OCI-LY1 (cell line): Measurements from ENCODE around the gene LEFTY1.
"Not testable (repeated sequence)": the region's sequence is repeated elsewhere in the genome, so short reads cannot be mapped to it uniquely, and the experiment has no call there.

Experiments used
- H2AFZ ChIP-seq: fragments of 200-600 bp; sonication (generic), shearing (Covaris generic); 2 replicates; pipeline ENCODE4 v1.6.0; 2014; ENCODE audit warnings: antibody characterized with exemption, mild to moderate bottlenecking, low read length
- H3F3A ChIP-seq: fragments of 200-600 bp; sonication (generic), shearing (Covaris generic); 2 replicates; pipeline ENCODE4 v1.6.0; 2014; ENCODE audit warnings: mild to moderate bottlenecking, antibody characterized with exemption, low read length, moderate library complexity; ENCODE audit not compliant: insufficient read depth
- H3K27ac ChIP-seq: fragments of 200-600 bp; sonication (generic); 2 replicates; pipeline ENCODE4 v1.5.1; 2014; ENCODE audit warnings: low read length, mixed run types, mild to moderate bottlenecking, low read depth; ENCODE audit not compliant: poor library complexity, severe bottlenecking
- H3K27me3 ChIP-seq: fragments of 200-600 bp; sonication (generic); 2 replicates; pipeline ENCODE4 v1.6.0; 2014; ENCODE audit warnings: antibody characterized with exemption, mild to moderate bottlenecking, low read length, moderate library complexity; ENCODE audit not compliant: insufficient read depth
- H3K36me3 ChIP-seq: fragments of 200-600 bp; sonication (generic); 2 replicates; pipeline ENCODE4 v1.6.1; 2014; ENCODE audit warnings: mild to moderate bottlenecking, antibody characterized with exemption, low read length, moderate library complexity, mixed read lengths; ENCODE audit not compliant: insufficient read depth
- H3K4me1 ChIP-seq: fragments of 200-600 bp; sonication (generic); 2 replicates; pipeline ENCODE4 v1.5.1; 2014; ENCODE audit warnings: mild to moderate bottlenecking, low read length, moderate library complexity; ENCODE audit not compliant: insufficient read depth, severe bottlenecking
- H3K4me2 ChIP-seq: fragments of 200-600 bp; sonication (generic), shearing (Covaris generic); 2 replicates; pipeline ENCODE4 v1.6.1; 2014; ENCODE audit warnings: low read length
- H3K4me3 ChIP-seq: fragments of 200-600 bp; sonication (generic); 2 replicates; pipeline ENCODE4 v1.5.1; 2014; ENCODE audit warnings: low read length, low read depth, mild to moderate bottlenecking, mixed read lengths; ENCODE audit not compliant: poor library complexity, severe bottlenecking
- H3K79me2 ChIP-seq: fragments of 200-600 bp; shearing (Covaris generic); 2 replicates; pipeline ENCODE4 v1.6.1; 2016; ENCODE audit warnings: mixed run types, low read length, mixed read lengths; ENCODE audit not compliant: insufficient read depth
- H3K9ac ChIP-seq: fragments of 200-600 bp; sonication (generic), shearing (Covaris generic); 2 replicates; pipeline ENCODE4 v1.6.1; 2014; ENCODE audit warnings: mild to moderate bottlenecking, low read length, mixed read lengths
- H3K9me2 ChIP-seq: fragments of 200-600 bp; sonication (generic), shearing (Covaris generic); 2 replicates; pipeline ENCODE4 v1.6.1; 2014; ENCODE audit warnings: low read depth, mild to moderate bottlenecking, low read length, mixed read lengths
- H3K9me3 ChIP-seq: fragments of 200-600 bp; shearing (Covaris generic); 2 replicates; pipeline ENCODE4 v1.6.1; 2014; ENCODE audit warnings: low read length, mixed read lengths
- H4K20me1 ChIP-seq: fragments of 200-600 bp; sonication (generic), shearing (Covaris generic); 2 replicates; pipeline ENCODE4 v1.6.0; 2016; ENCODE audit warnings: mild to moderate bottlenecking, low read length; ENCODE audit not compliant: insufficient read depth
- EZH2 ChIP-seq: fragments of 200-600 bp; sonication (generic), shearing (Covaris generic); IDR thresholded peaks from 2 replicates; pipeline ENCODE4 v1.8.0; 2017; ENCODE audit warnings: borderline replicate concordance, mixed run types, mild to moderate bottlenecking, antibody characterized with exemption, low read length, moderate library complexity, mixed read lengths
- TF ChIP-seq, protein P1 (sequence below): fragments of 200-600 bp; sonication (generic), shearing (Covaris generic); IDR thresholded peaks from 2 replicates; pipeline ENCODE4 v1.5.1; 2017; ENCODE audit warnings: mild to moderate bottlenecking, antibody characterized with exemption, low read length, moderate library complexity, mixed read lengths

Gene LEFTY1

DNA sequence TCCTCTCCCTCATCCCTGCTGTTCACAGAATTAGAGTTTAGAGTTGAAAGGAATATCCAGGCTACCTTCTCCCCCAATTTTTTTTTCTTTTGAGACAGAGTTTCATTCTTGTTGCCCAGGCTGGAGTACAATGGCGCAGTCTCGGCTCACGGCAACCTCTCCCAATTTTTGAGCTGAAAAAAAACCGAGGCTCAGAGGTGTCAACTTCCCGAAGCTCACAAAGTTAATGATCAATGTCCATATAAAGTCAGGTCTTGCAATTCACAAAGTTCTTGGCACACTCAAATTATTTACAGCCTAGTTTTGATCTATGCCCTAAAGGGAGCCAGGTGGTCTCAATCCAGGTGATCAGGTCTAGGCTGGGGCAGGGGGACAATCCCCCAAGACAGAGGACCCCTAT, 797 bp upstream of the LEFTY1 start:
- H3K9me2 ChIP-seq: no peaks in the 10 kb centered on the region
- H3K36me3 ChIP-seq: no peaks in the 10 kb centered on the region
- no peaks in the 10 kb centered on the region; the same call in 1 of the 2 replicates for H3K27me3 ChIP-seq
- H3K4me3 ChIP-seq: no peak overlapping the region
- TF ChIP-seq EZH2: no peak
- TF ChIP-seq, protein P1, sequence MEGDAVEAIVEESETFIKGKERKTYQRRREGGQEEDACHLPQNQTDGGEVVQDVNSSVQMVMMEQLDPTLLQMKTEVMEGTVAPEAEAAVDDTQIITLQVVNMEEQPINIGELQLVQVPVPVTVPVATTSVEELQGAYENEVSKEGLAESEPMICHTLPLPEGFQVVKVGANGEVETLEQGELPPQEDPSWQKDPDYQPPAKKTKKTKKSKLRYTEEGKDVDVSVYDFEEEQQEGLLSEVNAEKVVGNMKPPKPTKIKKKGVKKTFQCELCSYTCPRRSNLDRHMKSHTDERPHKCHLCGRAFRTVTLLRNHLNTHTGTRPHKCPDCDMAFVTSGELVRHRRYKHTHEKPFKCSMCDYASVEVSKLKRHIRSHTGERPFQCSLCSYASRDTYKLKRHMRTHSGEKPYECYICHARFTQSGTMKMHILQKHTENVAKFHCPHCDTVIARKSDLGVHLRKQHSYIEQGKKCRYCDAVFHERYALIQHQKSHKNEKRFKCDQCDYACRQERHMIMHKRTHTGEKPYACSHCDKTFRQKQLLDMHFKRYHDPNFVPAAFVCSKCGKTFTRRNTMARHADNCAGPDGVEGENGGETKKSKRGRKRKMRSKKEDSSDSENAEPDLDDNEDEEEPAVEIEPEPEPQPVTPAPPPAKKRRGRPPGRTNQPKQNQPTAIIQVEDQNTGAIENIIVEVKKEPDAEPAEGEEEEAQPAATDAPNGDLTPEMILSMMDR: no peak
- no peaks in the 10 kb centered on the region for H3F3A ChIP-seq
- no peak overlapping the region for H2AFZ ChIP-seq
- H3K79me2 ChIP-seq: no peaks in the 10 kb centered on the region
- H3K4me2 ChIP-seq: no peak overlapping the region
- H3K9me3 ChIP-seq: no peaks in the 10 kb centered on the region
- no peak overlapping the region for H3K9ac ChIP-seq
- H3K4me1 ChIP-seq: no peaks in the 10 kb centered on the region
- H4K20me1 ChIP-seq: no peaks in the 10 kb centered on the region
- H3K27ac ChIP-seq: no peak overlapping the region

DNA sequence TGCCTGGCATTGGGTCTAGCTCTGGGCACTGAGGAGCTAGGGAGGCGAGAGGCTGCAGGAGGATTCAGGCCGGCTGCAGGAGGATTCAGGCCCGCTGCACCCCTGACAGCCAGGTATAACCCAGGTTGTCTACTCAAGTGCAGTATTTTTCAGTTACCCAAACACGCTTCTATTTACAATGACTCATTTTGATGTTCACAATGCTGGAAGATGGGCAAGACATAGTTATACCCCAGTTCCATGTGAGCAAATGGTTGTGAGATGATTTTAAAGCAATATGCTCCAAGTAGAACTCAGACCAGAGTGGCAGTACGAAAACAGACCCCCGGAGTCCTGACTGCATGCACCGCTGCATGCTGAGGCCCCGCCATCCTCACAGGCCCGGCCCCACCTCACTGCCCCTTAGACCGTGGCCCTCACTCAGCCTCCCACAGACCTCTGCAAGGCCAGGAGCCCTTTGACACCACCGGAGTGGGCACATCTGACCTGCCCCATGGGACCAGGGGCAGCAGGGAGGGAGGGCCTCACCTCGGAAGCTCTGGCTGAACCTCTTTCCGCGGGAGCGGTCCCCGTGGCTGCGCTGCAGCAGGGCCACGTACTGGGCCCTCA, 553 bp downstream of the LEFTY1 start:
- Histone ChIP-seq H3F3A (no peaks in the 10 kb centered on the region), H3K27ac (no peak overlapping the region), H3K4me1 (no peaks in the 10 kb centered on the region), H3K79me2 (no peaks in the 10 kb centered on the region), H3K4me2 (no peak overlapping the region), H3K9me3 (no peaks in the 10 kb centered on the region), H3K9me2 (no peaks in the 10 kb centered on the region), H3K36me3 (no peaks in the 10 kb centered on the region), H3K27me3 (no peaks in the 10 kb centered on the region; the same call in 1 of the 2 replicates), H3K9ac (no peak overlapping the region), H4K20me1 (no peaks in the 10 kb centered on the region), H2AFZ (no peak overlapping the region), H3K4me3 (no peak overlapping the region)
- TF ChIP-seq EZH2: no peak
- TF ChIP-seq, protein P1: no peak

DNA sequence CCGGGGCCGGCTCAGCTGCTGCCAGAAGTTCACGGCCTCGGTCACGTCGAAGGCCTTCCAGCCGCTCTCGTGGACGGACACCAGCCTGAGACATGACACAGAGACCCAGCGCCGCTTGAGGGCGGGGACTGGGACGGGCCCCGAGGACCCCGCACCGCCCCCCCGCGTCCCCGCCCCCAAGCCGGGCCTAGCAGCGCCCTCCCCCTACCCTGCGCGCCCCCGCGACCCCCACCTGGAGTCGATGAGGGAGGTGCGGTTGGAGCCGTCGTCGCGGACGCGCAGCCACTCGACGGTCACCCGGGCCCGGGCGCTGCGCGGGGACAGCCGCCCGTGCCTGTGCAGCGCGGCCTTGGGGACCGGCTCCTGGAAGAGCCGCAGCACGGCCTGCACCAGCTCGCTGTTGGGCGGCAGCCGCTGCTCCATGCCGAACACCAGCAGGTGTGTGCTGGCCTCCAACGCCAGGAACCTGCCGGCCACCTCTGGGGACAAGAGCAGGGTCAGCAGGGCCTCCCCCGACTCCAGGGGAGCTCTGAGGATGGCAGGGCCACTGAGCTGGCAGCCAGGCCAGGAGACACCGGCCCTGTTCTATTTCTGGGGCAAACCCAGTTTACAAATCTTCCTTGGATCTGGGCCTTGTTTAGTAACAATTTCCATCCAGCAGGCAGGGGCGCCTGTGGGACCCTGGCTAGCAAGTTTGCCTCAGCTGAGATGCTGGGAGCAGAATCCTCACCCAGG, 1.2 kb downstream of the LEFTY1 start:
- H3K27ac ChIP-seq, H3K9ac ChIP-seq, H3K79me2 ChIP-seq, H3F3A ChIP-seq, H2AFZ ChIP-seq, H4K20me1 ChIP-seq, H3K4me3 ChIP-seq, H3K36me3 ChIP-seq, H3K4me1 ChIP-seq, H3K9me3 ChIP-seq, H3K9me2 ChIP-seq, H3K4me2 ChIP-seq, H3K27me3 ChIP-seq: not testable (repeated sequence)

DNA sequence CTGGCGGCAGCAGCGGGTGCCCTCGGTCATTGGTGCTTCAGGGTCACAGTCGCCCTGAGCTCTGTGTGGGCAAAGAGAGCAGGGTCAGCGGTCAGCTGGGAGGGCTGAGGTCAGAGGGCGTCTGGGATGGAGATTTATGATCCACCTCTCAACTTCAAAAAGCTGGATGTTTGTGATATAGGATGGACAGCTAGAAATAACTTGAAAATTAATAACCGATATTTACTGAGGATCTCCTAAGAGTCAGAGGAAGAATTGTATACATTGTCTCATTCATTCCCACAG, 2.0 kb downstream of the LEFTY1 start:
- no peak overlapping the region for H2AFZ ChIP-seq
- no peak overlapping the region for H3K4me2 ChIP-seq
- no peaks in the 10 kb centered on the region for H3K9me3 ChIP-seq
- no peaks in the 10 kb centered on the region for H3K9me2 ChIP-seq
- peaks cover 8% of the 10 kb centered on the region for H3K4me1 ChIP-seq
- H4K20me1 ChIP-seq: no peaks in the 10 kb centered on the region
- TF ChIP-seq, protein P1: no peak
- no peak for TF ChIP-seq EZH2
- no peak overlapping the region for H3K4me3 ChIP-seq
- no peak overlapping the region for H3K9ac ChIP-seq
- no peaks in the 10 kb centered on the region for H3F3A ChIP-seq
- no peak overlapping the region for H3K27ac ChIP-seq
- no peaks in the 10 kb centered on the region for H3K36me3 ChIP-seq
- H3K79me2 ChIP-seq: no peaks in the 10 kb centered on the region
- H3K27me3 ChIP-seq: no peaks in the 10 kb centered on the region; the same call in 1 of the 2 replicates
